22Rv1 (cell line): ENCODE results near the gene ZGRF1.

Source experiments
- ZFX ChIP-seq: fragments of 450-650 bp; IDR thresholded peaks from 2 replicates; pipeline ENCODE4 v1.6.1; 2017; ENCODE audit warnings: antibody characterized with exemption, borderline replicate concordance
- TF ChIP-seq, protein P1 (sequence below): fragments of 450-650 bp; IDR thresholded peaks from 2 replicates; pipeline ENCODE4 v1.5.1; 2017; ENCODE audit warnings: mild to moderate bottlenecking

GRCh38 chr4:112646632-112647537, 10.2 kb upstream of the ZGRF1 start:
- TF ChIP-seq, protein P1, sequence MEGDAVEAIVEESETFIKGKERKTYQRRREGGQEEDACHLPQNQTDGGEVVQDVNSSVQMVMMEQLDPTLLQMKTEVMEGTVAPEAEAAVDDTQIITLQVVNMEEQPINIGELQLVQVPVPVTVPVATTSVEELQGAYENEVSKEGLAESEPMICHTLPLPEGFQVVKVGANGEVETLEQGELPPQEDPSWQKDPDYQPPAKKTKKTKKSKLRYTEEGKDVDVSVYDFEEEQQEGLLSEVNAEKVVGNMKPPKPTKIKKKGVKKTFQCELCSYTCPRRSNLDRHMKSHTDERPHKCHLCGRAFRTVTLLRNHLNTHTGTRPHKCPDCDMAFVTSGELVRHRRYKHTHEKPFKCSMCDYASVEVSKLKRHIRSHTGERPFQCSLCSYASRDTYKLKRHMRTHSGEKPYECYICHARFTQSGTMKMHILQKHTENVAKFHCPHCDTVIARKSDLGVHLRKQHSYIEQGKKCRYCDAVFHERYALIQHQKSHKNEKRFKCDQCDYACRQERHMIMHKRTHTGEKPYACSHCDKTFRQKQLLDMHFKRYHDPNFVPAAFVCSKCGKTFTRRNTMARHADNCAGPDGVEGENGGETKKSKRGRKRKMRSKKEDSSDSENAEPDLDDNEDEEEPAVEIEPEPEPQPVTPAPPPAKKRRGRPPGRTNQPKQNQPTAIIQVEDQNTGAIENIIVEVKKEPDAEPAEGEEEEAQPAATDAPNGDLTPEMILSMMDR: no peak
- no peak for TF ChIP-seq ZFX
